ENCODE measurements around the gene OR5P2. TPM values are rescaled to one million over a fixed set of nuclear protein-coding genes. Genes with fewer than 3 reads are reported as not detected.

OR5P2 gene, protein sequence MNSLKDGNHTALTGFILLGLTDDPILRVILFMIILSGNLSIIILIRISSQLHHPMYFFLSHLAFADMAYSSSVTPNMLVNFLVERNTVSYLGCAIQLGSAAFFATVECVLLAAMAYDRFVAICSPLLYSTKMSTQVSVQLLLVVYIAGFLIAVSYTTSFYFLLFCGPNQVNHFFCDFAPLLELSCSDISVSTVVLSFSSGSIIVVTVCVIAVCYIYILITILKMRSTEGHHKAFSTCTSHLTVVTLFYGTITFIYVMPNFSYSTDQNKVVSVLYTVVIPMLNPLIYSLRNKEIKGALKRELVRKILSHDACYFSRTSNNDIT
- not detected in 2 replicates for total RNA-seq

DNA sequence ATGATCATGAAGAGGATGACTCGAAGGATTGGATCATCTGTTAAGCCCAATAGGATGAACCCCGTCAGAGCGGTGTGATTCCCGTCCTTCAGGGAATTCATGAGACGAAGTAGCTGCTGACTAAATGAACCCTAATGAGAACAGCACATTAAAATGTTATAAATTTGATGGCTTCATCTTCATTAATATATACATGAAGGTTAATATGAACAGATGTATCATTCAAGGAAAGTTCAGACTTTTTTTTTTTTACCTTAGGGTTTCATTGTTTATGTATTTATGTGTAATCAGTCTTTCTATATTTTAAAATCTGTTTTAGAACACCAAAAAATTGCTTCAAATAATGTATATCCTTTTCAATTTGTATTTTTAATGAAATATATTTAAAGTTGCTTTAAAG lies at the start of gene OR5P2:
OR5P2 (minus strand) TSS at position 101 of the 400 bp plus-strand sequence; CDS start at position 101, 0 bp downstream.

DNA sequence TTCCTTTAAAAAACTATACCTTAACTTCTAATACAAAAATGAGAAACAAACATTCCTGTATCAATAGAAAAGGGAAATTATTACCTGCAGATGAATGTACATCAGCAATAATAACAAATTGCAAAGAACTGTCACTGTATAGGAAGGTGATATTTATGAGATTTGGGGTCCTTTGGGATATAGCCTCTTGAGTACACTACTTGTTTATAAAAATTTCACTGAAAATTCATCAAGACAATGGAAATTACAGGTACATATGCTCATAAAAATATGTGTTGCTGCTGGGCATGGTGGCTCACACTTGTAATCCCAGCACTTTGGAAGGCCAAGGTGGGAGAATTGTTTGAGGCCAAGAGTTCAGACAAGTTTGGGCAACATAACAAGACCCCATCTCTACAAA lies 34.0 kb upstream of the OR5P2 start, which contains the start of gene OR5P3:
OR5P3 (minus strand) TSS at position 101 of the 400 bp plus-strand sequence.

Other genes starting within 250 kb of the OR5P2 start
- 0.06 and 1.9 TPM in 2 replicates for gene CYB5R2, start 123.4 kb downstream of the OR5P2 start, total RNA-seq
- not detected in 2 replicates for gene OVCH2, start 90.5 kb downstream of the OR5P2 start, total RNA-seq
- gene OR5P3, start 33.9 kb upstream of the OR5P2 start, total RNA-seq, result not detected in 2 replicates
- not detected in 2 replicates for gene OR10A6, start 134.3 kb upstream of the OR5P2 start, total RNA-seq
- not detected in 2 replicates for gene OR10A3, start 144.8 kb upstream of the OR5P2 start, total RNA-seq
- 0.06 TPM in 1 of 2 replicates, not detected in the other for gene NLRP10, start 168.5 kb upstream of the OR5P2 start, total RNA-seq
- gene EIF3F, start 190.4 kb upstream of the OR5P2 start, total RNA-seq, result 212 and 267 TPM in 2 replicates

Data from bladder microvascular endothelial cell (primary cell).